PFSK-1 (cell line): ENCODE data around the gene FGGY.

ENCODE experiments used
- FOXP2 ChIP-seq: optimal IDR thresholded peaks from 2 replicates; pipeline ENCODE3; 2011; ENCODE audit warnings: borderline replicate concordance, control low read depth, inconsistent platforms; ENCODE audit not compliant: insufficient read depth; ENCODE audit errors: extremely low read length, extremely low read depth
- POLR2AphosphoS5 ChIP-seq: IDR thresholded peaks from 2 replicates; pipeline ENCODE4 v1.6.1; 2012; ENCODE audit warnings: low read depth, mild to moderate bottlenecking, control low read depth, low read length, moderate library complexity
- REST ChIP-seq, 2 experiments: IDR thresholded peaks; 2 replicates each; pipeline versions ENCODE4 v1.6.1 to v1.8.0; 2011 to 2012; ENCODE audit warnings: low read depth in 2 of 2, low read length in 2 of 2, control low read depth in 1 of 2, inconsistent platforms in 1 of 2, mild to moderate bottlenecking in 1 of 2, moderate library complexity in 1 of 2; ENCODE audit not compliant: insufficient read depth in 1 of 2
- SIN3A ChIP-seq: IDR thresholded peaks from 2 replicates; pipeline ENCODE4 v1.6.1; 2012; ENCODE audit warnings: mild to moderate bottlenecking, low read length, moderate library complexity, borderline replicate concordance; ENCODE audit not compliant: insufficient read depth
- TAF1 ChIP-seq: IDR thresholded peaks from 2 replicates; pipeline ENCODE4 v1.6.1; 2012; ENCODE audit warnings: low read length, control low read depth, borderline replicate concordance; ENCODE audit not compliant: insufficient read depth

DNA sequence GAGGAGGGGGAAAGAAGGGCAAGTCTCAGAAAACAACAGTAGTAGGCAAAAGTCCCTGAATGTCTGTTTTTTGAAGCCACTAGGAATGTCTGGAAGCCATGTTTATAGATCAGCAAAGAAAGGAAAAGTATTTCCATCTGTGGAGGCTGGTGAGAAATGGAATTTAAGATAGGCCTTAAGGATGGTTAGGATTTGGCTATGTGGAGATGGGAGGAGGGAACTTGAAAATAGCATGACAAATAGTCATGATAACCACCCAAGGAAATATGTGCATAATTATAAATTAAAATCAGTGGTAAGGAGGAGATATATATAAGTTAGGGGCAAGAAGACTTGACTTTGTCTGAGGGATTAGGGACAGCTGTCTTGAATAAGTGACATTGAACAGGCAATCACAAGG, 33.8 kb upstream of the FGGY start:
- no peak for TF ChIP-seq POLR2AphosphoS5
- no peak for TF ChIP-seq SIN3A
- TF ChIP-seq REST (IDR thresholded peaks at IDR 0.05; ENCODE audit: insufficient read depth in 1 of 2, low read depth in 2 of 2, low read length in 2 of 2) = no peak
- TF ChIP-seq TAF1 = no peak
- no peak for TF ChIP-seq FOXP2
